Rectal smooth muscle tissue (tissue), 1 donor: ENCODE measurements around the gene TMEM170B.

Source experiments
- H3K27ac ChIP-seq: one replicate; pipeline ENCODE4 v1.7.0; 2013; ENCODE audit warnings: low read depth, low read length, inconsistent platforms
- H3K27me3 ChIP-seq: one replicate; pipeline ENCODE4 v1.7.0; 2013; ENCODE audit warnings: low read length; ENCODE audit not compliant: control insufficient read depth, insufficient read depth
- H3K36me3 ChIP-seq: one replicate; pipeline ENCODE4 v1.7.0; 2013; ENCODE audit warnings: low read length; ENCODE audit not compliant: control insufficient read depth, insufficient read depth
- H3K4me1 ChIP-seq: one replicate; pipeline ENCODE4 v1.7.0; 2013; ENCODE audit warnings: low read length; ENCODE audit not compliant: control insufficient read depth, insufficient read depth
- H3K4me3 ChIP-seq: one replicate; pipeline ENCODE4 v1.7.0; 2013; ENCODE audit warnings: low read length
- H3K9ac ChIP-seq: one replicate; pipeline ENCODE4 v1.7.0; 2013; ENCODE audit warnings: low read length

The TMEM170B gene

DNA sequence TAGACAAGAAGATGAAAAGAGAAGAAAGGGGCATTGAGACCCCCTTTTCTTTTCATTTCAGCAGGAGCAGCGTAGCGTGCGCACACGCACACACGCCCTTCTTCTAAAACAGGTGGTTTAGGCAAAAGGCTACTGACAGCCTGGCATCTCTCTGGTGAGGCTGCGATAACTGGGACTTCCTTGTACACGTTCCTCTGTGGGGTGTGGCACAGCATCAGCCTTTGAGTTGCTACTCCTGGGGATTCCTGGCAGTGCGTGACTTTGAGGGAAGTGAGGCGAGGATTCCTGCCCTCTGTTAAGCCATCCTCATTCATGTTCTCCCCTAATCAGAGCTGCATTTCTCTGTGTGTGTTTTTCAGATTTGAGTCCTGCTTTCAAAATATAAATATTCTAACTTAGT is 94.7 kb downstream of the TMEM170B start:
- Histone ChIP-seq H3K27me3 (no peaks in the 10 kb centered on the region), H3K27ac (no peak overlapping the region), H3K36me3 (no peaks in the 10 kb centered on the region), H3K9ac (no peak overlapping the region), H3K4me1 (no peaks in the 10 kb centered on the region), H3K4me3 (no peak overlapping the region)

DNA sequence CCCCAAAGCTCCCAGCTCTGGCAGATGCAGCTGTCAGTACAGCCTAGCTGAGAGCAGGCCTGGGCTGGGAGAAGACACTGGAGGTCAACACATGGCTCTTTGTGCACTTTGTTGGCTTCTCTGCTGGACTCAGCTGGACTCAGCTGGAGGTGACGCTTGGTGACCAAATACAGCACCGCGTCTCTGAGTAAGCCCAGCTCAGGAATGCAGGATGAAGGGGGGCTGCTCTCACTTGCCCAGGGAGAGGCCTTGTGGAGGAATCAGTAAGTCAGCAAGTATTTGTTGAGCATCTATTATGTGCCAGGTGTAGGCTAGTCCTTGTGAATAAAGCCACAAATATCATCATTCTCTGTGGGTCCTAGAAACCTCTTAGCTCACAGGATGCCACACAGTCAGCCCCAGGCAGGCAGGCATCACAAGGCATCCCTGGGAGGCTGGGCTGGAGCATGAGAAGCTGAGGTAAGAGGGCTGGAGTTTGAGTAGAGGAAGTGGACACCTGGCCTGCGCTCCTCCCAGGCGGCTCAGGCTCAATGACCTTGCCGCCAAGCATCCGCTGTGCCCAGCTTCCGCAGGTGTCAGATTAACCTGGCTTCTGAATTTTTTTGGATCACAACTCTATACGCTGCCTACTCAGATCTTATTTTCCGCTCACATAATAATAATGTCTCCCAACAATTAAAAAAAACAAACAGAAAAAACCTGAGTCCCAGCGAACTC is 95.4 kb downstream of the TMEM170B start:
- H3K36me3 ChIP-seq: no peaks in the 10 kb centered on the region
- no peak overlapping the region for H3K9ac ChIP-seq
- no peak overlapping the region for H3K4me3 ChIP-seq
- no peaks in the 10 kb centered on the region for H3K27me3 ChIP-seq
- no peaks in the 10 kb centered on the region for H3K4me1 ChIP-seq
- no peak overlapping the region for H3K27ac ChIP-seq
